Activated CD4-positive, alpha-beta T cell treated with anti-CD3 and anti-CD28 coated beads for 36 hours (primary cell): Measurements from ENCODE around the gene TNFRSF8. TPM values are rescaled to one million over a fixed set of nuclear protein-coding genes. Genes with fewer than 3 reads are reported as not detected.

ENCODE experiments used
- ATAC-seq: fragments of 200-7000 bp; cut with Tn5 transposase; one replicate; pipeline ENCODE4 v1.10.0; 2021; ENCODE audit warnings: mild to moderate bottlenecking, moderate library complexity
- CTCF ChIA-PET: fragments of 350-600 bp; sonication (Branson Sonifier 250); formaldehyde crosslinking; loops from one replicate; lab custom pipeline; 2021; ENCODE audit warnings: antibody characterized with exemption; lab: Charles Lee
- POLR2A ChIA-PET: fragments of 350-600 bp; sonication (Branson Sonifier 250); formaldehyde crosslinking; loops from one replicate; lab custom pipeline; 2021; ENCODE audit warnings: antibody characterized with exemption, inconsistent platforms; lab: Charles Lee
- DNase-seq: peaks from one replicate; pipeline ENCODE4 v3.0.0-alpha.2; 2020
- H3K27ac Mint-ChIP-seq: one replicate; pipeline ENCODE4 v1.8.0; 2021; ENCODE audit warnings: mixed read lengths
- H3K27me3 Mint-ChIP-seq: one replicate; pipeline ENCODE4 v1.8.0; 2021; ENCODE audit warnings: mixed read lengths
- H3K36me3 Mint-ChIP-seq: one replicate; pipeline ENCODE4 v1.8.0; 2021; ENCODE audit warnings: low read depth, mixed read lengths
- H3K4me1 Mint-ChIP-seq: one replicate; pipeline ENCODE4 v1.8.0; 2021; ENCODE audit warnings: mixed read lengths
- H3K4me3 Mint-ChIP-seq: one replicate; pipeline ENCODE4 v1.8.0; 2021; ENCODE audit warnings: mild to moderate bottlenecking, moderate library complexity, mixed read lengths
- H3K9me3 Mint-ChIP-seq: one replicate; pipeline ENCODE4 v1.8.0; 2021; ENCODE audit warnings: low read depth, mixed read lengths
- intact Hi-C, 2 experiments: fragments of 100-400 bp; cut with DNase I in 1 of 2; cut with micrococcal nuclease in 1 of 2; formaldehyde crosslinking; loops; one replicate each; pipeline versions ENCODE4 v1.14.2 to v1.15.1; 2022 to 2024; cut with DNase I, micrococcal nuclease
- total RNA-seq, 2 experiments: library from RNA; stranded (reverse); gene quantifications; one replicate each; pipeline ENCODE4 v1.2.3, GENCODE V29; 2021

The TNFRSF8 gene
- total RNA-seq, 2 experiments from 2014 or later, result 15.7 to 16.3 TPM

GRCh38 chr1:12087797-12088314 is 24.8 kb downstream of the TNFRSF8 start:
- peaks cover 15% of the 10 kb centered on the region for H3K36me3 Mint-ChIP-seq
- CTCF ChIA-PET, result interaction anchor here (0.6 to 1.9 kb wide), 5 partner anchors 8 to 109 kb away, joined by 3 to 10 read pairs (median 3); no protein-coding TSS in a partner anchor
- peak; percentile 72 for DNase-seq
- POLR2A ChIA-PET, result interaction anchor here (1.6 kb wide), 1 partner anchor 179 kb away, joined by 4 read pairs; no protein-coding TSS in a partner anchor
- intact Hi-C loops, result no loop called here
- H3K4me3 Mint-ChIP-seq, result peak overlapping the region; percentile 9
- peak; percentile 62 for ATAC-seq
- peaks cover 16% of the 10 kb centered on the region for H3K9me3 Mint-ChIP-seq
- H3K27me3 Mint-ChIP-seq, result no peaks in the 10 kb centered on the region
- H3K27ac Mint-ChIP-seq, result peak overlapping the region; percentile 72
- H3K4me1 Mint-ChIP-seq, result peaks cover 41% of the 10 kb centered on the region

GRCh38 chr1:12088607-12089006 is 25.5 kb downstream of the TNFRSF8 start:
- peak overlapping the region; percentile 9 for H3K4me3 Mint-ChIP-seq
- H3K4me1 Mint-ChIP-seq, result peaks cover 41% of the 10 kb centered on the region
- peaks cover 15% of the 10 kb centered on the region for H3K36me3 Mint-ChIP-seq
- POLR2A ChIA-PET, result interaction anchor here (1.6 kb wide), 1 partner anchor 179 kb away, joined by 4 read pairs; no protein-coding TSS in a partner anchor
- ATAC-seq (peak; percentile 38), DNase-seq (peak; percentile 66)
- no peaks in the 10 kb centered on the region for H3K27me3 Mint-ChIP-seq
- H3K9me3 Mint-ChIP-seq, result peaks cover 14% of the 10 kb centered on the region
- intact Hi-C loops, result no loop called here
- peak overlapping the region; percentile 72 for H3K27ac Mint-ChIP-seq
- CTCF ChIA-PET, result interaction anchor here (0.6 to 1.9 kb wide), 6 partner anchors 9 to 110 kb away, joined by 3 to 10 read pairs (median 3); no protein-coding TSS in a partner anchor

GRCh38 chr1:12090326-12090725 is 27.2 kb downstream of the TNFRSF8 start:
- Mint-ChIP-seq H3K27ac (no peak overlapping the region), H3K4me1 (peaks cover 41% of the 10 kb centered on the region), H3K36me3 (peaks cover 10% of the 10 kb centered on the region), H3K27me3 (no peaks in the 10 kb centered on the region), H3K9me3 (peaks cover 8% of the 10 kb centered on the region), H3K4me3 (no peak overlapping the region)
- intact Hi-C loops, result no loop called here
- POLR2A ChIA-PET, result no interaction called here
- CTCF ChIA-PET, result interaction anchor here (0.7 kb wide), 1 partner anchor 69 kb away, joined by 3 read pairs; no protein-coding TSS in a partner anchor
- ATAC-seq (no peak), DNase-seq (no peak)

GRCh38 chr1:12091191-12091590 is 28.1 kb downstream of the TNFRSF8 start:
- Mint-ChIP-seq H3K4me1 (peaks cover 41% of the 10 kb centered on the region), H3K4me3 (no peak overlapping the region), H3K27ac (no peak overlapping the region), H3K27me3 (no peaks in the 10 kb centered on the region), H3K36me3 (peaks cover 14% of the 10 kb centered on the region), H3K9me3 (peaks cover 11% of the 10 kb centered on the region)
- intact Hi-C loops, result no loop called here
- ChIA-PET CTCF (no interaction called here), POLR2A (no interaction called here)
- ATAC-seq, result no peak
- DNase-seq, result no peak

- H3K4me1 Mint-ChIP-seq, result peaks cover 17% of the 10 kb centered on the region
- DNase-seq, result no peak
- ChIA-PET POLR2A (no interaction called here), CTCF (interaction anchor here (0.6 to 1.5 kb wide), 4 partner anchors 15 to 565 kb away, joined by 3 to 4 read pairs (median 3); no protein-coding TSS in a partner anchor)
- no peak overlapping the region for H3K27ac Mint-ChIP-seq
- intact Hi-C loops, result no loop called here
- ATAC-seq, result no peak
- no peaks in the 10 kb centered on the region for H3K27me3 Mint-ChIP-seq
- no peak overlapping the region for H3K4me3 Mint-ChIP-seq
- peaks cover 6% of the 10 kb centered on the region for H3K36me3 Mint-ChIP-seq
- H3K9me3 Mint-ChIP-seq, result peaks cover 3% of the 10 kb centered on the region
These were observed 31.1 kb downstream of the TNFRSF8 start for GRCh38 chr1:12094180-12094579.

DNA sequence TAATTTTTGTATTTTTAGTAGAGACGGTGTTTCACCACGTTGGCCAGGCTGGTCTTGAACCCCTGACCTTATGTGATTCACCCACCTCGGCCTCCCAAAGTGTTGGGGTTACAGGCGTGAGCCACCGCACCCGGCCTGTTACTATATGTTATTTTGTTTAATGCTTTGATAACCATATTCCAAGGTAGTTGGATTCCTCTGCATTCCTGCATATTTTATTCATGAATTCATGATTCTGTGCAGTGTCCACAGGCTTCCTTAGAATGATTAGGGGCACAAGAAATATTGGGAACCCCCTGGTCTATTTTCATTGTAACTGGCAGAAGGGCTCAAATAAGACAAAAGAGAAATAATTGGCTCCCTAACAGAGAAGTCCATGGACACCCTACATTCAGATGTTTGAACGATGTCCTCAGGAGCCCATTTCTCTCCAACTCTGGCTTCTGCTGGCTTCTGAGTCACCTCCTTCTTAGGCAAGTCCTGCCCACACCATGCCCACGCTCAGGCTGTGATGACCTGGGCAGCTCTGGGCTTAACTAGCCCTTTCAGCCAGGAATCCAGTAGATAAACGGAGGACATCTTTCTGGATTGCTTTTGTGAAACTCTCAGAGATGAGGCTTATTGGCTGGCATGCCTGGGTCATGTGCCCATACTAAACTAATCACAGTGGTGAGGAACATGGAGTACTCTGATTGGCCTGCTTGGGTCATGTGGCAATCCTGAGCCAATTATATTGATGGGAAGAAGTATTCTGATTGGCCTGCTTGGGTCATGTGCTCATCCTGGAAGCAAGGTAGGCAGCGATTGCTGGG is 32.6 kb downstream of the TNFRSF8 start:
- intact Hi-C loops, result no loop called here
- ChIA-PET CTCF (interaction anchor here (0.7 to 1.1 kb wide), 3 partner anchors 13 to 211 kb away, joined by 3 to 4 read pairs (median 3); no protein-coding TSS in a partner anchor), POLR2A (no interaction called here)
- ATAC-seq, result peak; percentile 53
- no peaks in the 10 kb centered on the region for H3K27me3 Mint-ChIP-seq
- peaks cover 4% of the 10 kb centered on the region for H3K4me1 Mint-ChIP-seq
- H3K9me3 Mint-ChIP-seq, result peaks cover 3% of the 10 kb centered on the region
- no peak for DNase-seq
- no peak overlapping the region for H3K4me3 Mint-ChIP-seq
- H3K27ac Mint-ChIP-seq, result no peak overlapping the region
- peaks cover 6% of the 10 kb centered on the region for H3K36me3 Mint-ChIP-seq

- ATAC-seq, result no peak
- H3K27ac Mint-ChIP-seq, result no peak overlapping the region
- POLR2A ChIA-PET, result no interaction called here
- intact Hi-C loops, result no loop called here
- no peak overlapping the region for H3K4me3 Mint-ChIP-seq
- CTCF ChIA-PET, result interaction anchor here (0.5 to 0.7 kb wide), 3 partner anchors 28 to 378 kb away, joined by 3 to 4 read pairs (median 3); no protein-coding TSS in a partner anchor
- H3K36me3 Mint-ChIP-seq, result peaks cover 6% of the 10 kb centered on the region
- H3K27me3 Mint-ChIP-seq, result no peaks in the 10 kb centered on the region
- DNase-seq, result no peak
- peaks cover 3% of the 10 kb centered on the region for H3K9me3 Mint-ChIP-seq
- no peaks in the 10 kb centered on the region for H3K4me1 Mint-ChIP-seq
These were observed 33.5 kb downstream of the TNFRSF8 start for GRCh38 chr1:12096615-12097014.

DNA sequence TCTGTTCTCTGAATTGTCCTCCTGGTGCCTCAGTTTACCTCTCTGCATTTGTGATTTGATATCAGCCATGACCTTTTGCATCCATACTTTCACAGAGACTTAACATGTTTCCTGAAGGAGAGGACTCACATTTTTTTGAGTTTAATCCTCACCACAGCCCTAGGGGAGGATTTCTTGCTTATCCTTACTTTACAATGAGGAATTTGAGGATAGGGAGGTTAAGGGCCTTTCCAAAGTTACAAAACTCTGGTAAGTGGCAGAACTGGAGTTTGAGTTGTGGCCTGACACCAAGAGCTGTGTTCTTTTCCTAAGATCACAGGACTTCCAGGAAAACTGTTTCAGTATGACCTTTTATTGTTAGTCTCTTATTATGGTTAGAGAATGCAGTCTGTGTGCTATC is 34.2 kb downstream of the TNFRSF8 start:
- Mint-ChIP-seq H3K36me3 (peaks cover 6% of the 10 kb centered on the region), H3K4me3 (no peak overlapping the region), H3K27me3 (no peaks in the 10 kb centered on the region), H3K9me3 (peaks cover 3% of the 10 kb centered on the region), H3K4me1 (no peaks in the 10 kb centered on the region), H3K27ac (no peak overlapping the region)
- ATAC-seq, result no peak
- ChIA-PET CTCF (interaction anchor here (0.6 to 0.9 kb wide), 2 partner anchors 27 to 250 kb away, joined by 3 to 4 read pairs; partner anchors contain the start of gene NPPA), POLR2A (no interaction called here)
- intact Hi-C loops, result no loop called here
- no peak for DNase-seq

DNA sequence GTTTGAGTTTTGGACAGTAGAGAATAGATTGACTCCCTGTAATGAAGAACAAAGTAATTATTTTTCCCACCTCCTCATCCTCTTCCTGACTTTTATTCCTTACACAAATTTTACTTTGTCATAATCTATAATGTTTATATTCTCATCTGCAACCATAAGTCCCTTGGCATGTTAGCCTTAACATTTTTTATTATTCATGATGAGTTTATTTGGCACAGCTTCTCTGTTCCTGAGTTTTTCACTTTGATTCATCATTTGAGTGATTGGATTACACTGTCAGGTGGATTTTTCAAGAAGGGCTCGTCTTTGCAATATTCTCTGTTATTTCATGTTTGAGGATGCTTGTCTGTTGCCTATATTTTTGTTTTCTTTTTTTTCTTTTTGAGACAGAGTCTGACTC is 35.7 kb downstream of the TNFRSF8 start:
- CTCF ChIA-PET, result no interaction called here
- Mint-ChIP-seq H3K4me3 (no peak overlapping the region), H3K9me3 (peaks cover 3% of the 10 kb centered on the region), H3K27me3 (no peaks in the 10 kb centered on the region), H3K27ac (no peak overlapping the region), H3K4me1 (no peaks in the 10 kb centered on the region), H3K36me3 (peaks cover 6% of the 10 kb centered on the region)
- ATAC-seq (no peak), DNase-seq (no peak)
- POLR2A ChIA-PET, result no interaction called here
- intact Hi-C loops, result no loop called here

DNA sequence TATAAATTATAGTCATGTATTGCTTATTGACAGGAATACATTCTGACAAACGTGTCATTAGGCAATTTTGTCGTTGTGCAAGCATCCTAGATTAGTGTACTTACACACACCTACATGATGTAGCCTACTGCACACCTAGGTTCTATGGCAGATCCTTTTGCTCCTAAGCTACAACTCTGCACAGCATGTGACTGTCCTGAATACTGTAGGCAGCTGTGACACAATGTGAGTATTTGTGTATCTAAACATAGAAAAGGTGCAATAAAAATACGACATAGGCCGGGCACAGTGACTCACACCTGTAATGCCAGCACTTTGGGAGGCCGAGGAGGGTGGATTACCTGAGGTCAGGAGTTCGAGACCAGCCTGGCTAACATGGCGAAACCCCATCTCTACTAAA is 36.5 kb downstream of the TNFRSF8 start:
- intact Hi-C loops, result no loop called here
- Mint-ChIP-seq H3K27me3 (no peaks in the 10 kb centered on the region), H3K36me3 (peaks cover 6% of the 10 kb centered on the region), H3K27ac (no peak overlapping the region), H3K9me3 (peaks cover 3% of the 10 kb centered on the region), H3K4me1 (no peaks in the 10 kb centered on the region), H3K4me3 (no peak overlapping the region)
- CTCF ChIA-PET, result interaction anchor here (0.6 kb wide), 1 partner anchor 78 kb away, joined by 4 read pairs; no protein-coding TSS in a partner anchor
- DNase-seq (no peak), ATAC-seq (no peak)
- POLR2A ChIA-PET, result no interaction called here

GRCh38 chr1:12100071-12100470 is 37.0 kb downstream of the TNFRSF8 start:
- ChIA-PET CTCF (interaction anchor here (0.6 to 1.3 kb wide), 5 partner anchors 21 to 261 kb away, joined by 3 to 8 read pairs (median 3); no protein-coding TSS in a partner anchor), POLR2A (no interaction called here)
- no peak overlapping the region for H3K27ac Mint-ChIP-seq
- H3K27me3 Mint-ChIP-seq, result no peaks in the 10 kb centered on the region
- intact Hi-C loops, result no loop called here
- peaks cover 3% of the 10 kb centered on the region for H3K9me3 Mint-ChIP-seq
- DNase-seq (no peak), ATAC-seq (no peak)
- H3K4me1 Mint-ChIP-seq, result no peaks in the 10 kb centered on the region
- H3K36me3 Mint-ChIP-seq, result peaks cover 6% of the 10 kb centered on the region
- H3K4me3 Mint-ChIP-seq, result no peak overlapping the region
